Chondrocyte (in vitro differentiated cells): ENCODE measurements around the gene CACNA1B. TPM values are rescaled to one million over a fixed set of nuclear protein-coding genes. Genes with fewer than 3 reads are reported as not detected.

Experiments
- DNase-seq: peaks from one replicate; pipeline ENCODE4 v3.0.0; 2021; ENCODE audit warnings: mixed read lengths, low spot score
- H3K27ac Mint-ChIP-seq: one replicate; pipeline ENCODE4 v1.8.0; 2021; ENCODE audit warnings: mild to moderate bottlenecking, moderate library complexity, mixed read lengths; ENCODE audit not compliant: unreplicated experiment
- H3K27me3 Mint-ChIP-seq: 2 replicates; pipeline ENCODE4 v1.8.0; 2021; ENCODE audit warnings: low read depth, mixed read lengths
- H3K36me3 Mint-ChIP-seq: 2 replicates; pipeline ENCODE4 v1.8.0; 2021; ENCODE audit warnings: low read depth, mixed read lengths
- H3K4me1 Mint-ChIP-seq: 2 replicates; pipeline ENCODE4 v1.8.0; 2021; ENCODE audit warnings: low read depth, mild to moderate bottlenecking, mixed read lengths
- H3K4me3 Mint-ChIP-seq: one replicate; pipeline ENCODE4 v1.8.0; 2021; ENCODE audit warnings: mild to moderate bottlenecking, moderate library complexity, mixed read lengths; ENCODE audit not compliant: unreplicated experiment
- H3K9me3 Mint-ChIP-seq: 2 replicates; pipeline ENCODE4 v1.8.0; 2021; ENCODE audit warnings: low read depth, mixed read lengths
- total RNA-seq: library from RNA; stranded (reverse); gene quantifications from 3 replicates; pipeline ENCODE4 v1.2.1, GENCODE V29; 2021
- TF ChIP-seq, protein P1 (sequence below): fragments of 200-600 bp; sonication (generic); IDR thresholded peaks from 2 replicates; pipeline ENCODE4 v1.5.0; 2021; ENCODE audit warnings: antibody characterized with exemption, mild to moderate bottlenecking, moderate library complexity

Gene CACNA1B
- total RNA-seq, 1 donor from 2014 or later: 3.7 TPM

DNA sequence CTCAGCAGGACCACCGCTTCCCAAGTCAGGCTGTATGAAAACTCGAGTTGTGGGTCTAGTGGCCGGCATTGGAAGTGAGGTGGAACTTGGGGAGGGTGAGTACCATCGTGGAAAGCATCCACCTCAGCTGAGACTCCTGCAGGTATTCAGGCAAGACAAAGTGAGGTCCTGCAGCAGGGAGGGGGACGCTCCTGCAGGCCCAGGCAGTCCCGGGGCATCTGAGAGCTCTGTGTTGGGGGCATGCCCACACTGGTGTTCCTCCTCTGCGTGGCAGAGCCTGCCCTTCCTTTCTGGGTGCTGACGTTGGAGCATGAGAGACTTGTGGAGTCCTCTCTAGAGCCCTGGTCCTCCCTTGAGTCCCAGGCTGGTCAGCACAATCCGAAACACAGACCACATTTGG lies 187.7 kb downstream of the CACNA1B start:
- TF ChIP-seq, protein P1, sequence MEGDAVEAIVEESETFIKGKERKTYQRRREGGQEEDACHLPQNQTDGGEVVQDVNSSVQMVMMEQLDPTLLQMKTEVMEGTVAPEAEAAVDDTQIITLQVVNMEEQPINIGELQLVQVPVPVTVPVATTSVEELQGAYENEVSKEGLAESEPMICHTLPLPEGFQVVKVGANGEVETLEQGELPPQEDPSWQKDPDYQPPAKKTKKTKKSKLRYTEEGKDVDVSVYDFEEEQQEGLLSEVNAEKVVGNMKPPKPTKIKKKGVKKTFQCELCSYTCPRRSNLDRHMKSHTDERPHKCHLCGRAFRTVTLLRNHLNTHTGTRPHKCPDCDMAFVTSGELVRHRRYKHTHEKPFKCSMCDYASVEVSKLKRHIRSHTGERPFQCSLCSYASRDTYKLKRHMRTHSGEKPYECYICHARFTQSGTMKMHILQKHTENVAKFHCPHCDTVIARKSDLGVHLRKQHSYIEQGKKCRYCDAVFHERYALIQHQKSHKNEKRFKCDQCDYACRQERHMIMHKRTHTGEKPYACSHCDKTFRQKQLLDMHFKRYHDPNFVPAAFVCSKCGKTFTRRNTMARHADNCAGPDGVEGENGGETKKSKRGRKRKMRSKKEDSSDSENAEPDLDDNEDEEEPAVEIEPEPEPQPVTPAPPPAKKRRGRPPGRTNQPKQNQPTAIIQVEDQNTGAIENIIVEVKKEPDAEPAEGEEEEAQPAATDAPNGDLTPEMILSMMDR: no peak
- Mint-ChIP-seq H3K9me3 (no peaks in the 10 kb centered on the region), H3K27me3 (peaks cover 1% of the 10 kb centered on the region), H3K4me3 (no peak overlapping the region), H3K4me1 (no peaks in the 10 kb centered on the region), H3K27ac (no peak overlapping the region), H3K36me3 (peaks cover 2% of the 10 kb centered on the region)
- no peak for DNase-seq

DNA sequence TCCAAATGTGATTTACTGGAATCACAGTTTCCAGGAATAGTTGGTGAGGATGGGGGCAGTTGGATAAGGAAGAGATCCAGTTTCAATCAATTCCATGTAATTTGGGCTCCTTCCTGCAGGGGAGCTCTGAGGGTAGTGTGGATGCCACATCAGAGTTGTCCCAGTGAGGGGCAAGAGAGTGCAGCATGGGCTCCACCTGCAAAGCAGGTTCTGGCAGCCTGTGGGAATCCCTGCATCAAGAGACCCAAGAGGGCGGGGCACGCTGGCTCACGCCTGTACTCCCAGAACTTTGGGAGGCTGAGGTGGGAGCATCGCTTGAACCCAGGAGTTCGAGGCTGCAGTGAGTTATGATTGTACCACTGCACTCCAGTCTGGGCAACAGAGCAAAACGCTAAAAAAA lies 188.5 kb downstream of the CACNA1B start:
- DNase-seq: peak; percentile 55
- H3K36me3 Mint-ChIP-seq: no peaks in the 10 kb centered on the region
- TF ChIP-seq, protein P1: no peak

DNA sequence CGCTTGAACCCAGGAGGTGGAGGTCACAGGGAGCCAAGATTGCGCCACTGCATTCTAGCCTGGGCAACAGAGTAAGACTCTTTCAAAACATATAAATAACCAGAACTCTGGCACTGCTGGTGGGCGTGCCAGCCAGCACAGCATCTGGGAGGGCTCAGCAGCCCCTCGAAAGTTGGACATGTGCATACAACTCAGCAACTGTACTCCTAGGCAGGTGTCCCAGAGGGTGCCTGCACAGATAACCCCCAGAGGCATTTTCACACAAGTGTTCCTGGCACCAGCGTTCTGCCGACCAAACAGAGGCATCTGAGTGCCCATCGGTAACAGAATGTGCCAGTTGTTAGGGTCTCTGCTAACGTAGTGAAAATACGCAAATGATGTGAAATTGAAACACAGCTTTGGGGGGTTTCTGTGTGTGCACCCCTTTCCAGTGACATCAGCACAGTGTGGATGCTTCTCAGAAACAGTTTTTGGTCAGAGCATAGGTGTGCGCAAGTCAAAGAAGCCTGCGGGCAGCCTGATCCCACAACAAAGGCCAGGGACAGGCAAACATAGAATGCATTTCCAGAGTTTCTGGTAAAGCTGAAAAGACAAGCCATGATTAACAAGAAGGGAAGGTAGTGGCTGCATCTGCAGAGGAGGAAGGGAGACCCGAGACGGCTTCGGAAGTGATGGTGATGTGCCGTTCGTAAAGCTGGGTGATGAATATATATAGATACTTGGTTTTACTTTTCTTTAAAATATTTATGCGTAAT lies 190.2 kb downstream of the CACNA1B start:
- Mint-ChIP-seq H3K9me3 (no peaks in the 10 kb centered on the region), H3K27ac (no peak overlapping the region), H3K4me1 (no peaks in the 10 kb centered on the region), H3K27me3 (peaks cover 1% of the 10 kb centered on the region), H3K36me3 (no peaks in the 10 kb centered on the region), H3K4me3 (no peak overlapping the region)
- TF ChIP-seq, protein P1: no peak
- DNase-seq: no peak

More for the DNA sequence above, 188.5 kb downstream of the CACNA1B start:
- Mint-ChIP-seq H3K9me3 (no peaks in the 10 kb centered on the region), H3K27ac (no peak overlapping the region), H3K4me3 (no peak overlapping the region), H3K27me3 (peaks cover 1% of the 10 kb centered on the region), H3K4me1 (no peaks in the 10 kb centered on the region)

DNA sequence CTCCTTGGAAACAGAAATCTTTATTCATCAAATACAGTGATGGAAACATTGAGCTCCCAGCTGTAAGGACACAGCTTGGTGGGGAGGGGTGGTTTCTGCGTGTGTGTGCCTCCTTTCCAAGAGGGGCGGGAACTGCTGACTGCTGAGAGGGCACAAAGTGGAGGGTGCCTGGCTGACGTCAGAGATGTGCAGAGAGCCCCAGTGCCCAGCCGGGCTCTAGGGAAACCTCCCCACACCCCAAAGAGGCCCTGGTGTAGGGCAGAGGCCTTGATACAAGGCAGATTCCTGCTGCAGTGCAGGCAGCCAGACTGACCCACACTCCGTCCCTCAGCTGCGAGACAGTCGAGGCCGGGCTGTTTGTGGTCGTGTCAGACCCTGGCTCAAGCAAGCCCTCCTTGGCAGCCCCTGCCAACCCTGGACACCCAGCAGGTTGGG lies 191.0 kb downstream of the CACNA1B start:
- Mint-ChIP-seq H3K27me3 (peaks cover 1% of the 10 kb centered on the region), H3K4me1 (no peaks in the 10 kb centered on the region), H3K27ac (no peak overlapping the region), H3K4me3 (no peak overlapping the region), H3K36me3 (no peaks in the 10 kb centered on the region), H3K9me3 (no peaks in the 10 kb centered on the region)
- TF ChIP-seq, protein P1: no peak
- DNase-seq: no peak

DNA sequence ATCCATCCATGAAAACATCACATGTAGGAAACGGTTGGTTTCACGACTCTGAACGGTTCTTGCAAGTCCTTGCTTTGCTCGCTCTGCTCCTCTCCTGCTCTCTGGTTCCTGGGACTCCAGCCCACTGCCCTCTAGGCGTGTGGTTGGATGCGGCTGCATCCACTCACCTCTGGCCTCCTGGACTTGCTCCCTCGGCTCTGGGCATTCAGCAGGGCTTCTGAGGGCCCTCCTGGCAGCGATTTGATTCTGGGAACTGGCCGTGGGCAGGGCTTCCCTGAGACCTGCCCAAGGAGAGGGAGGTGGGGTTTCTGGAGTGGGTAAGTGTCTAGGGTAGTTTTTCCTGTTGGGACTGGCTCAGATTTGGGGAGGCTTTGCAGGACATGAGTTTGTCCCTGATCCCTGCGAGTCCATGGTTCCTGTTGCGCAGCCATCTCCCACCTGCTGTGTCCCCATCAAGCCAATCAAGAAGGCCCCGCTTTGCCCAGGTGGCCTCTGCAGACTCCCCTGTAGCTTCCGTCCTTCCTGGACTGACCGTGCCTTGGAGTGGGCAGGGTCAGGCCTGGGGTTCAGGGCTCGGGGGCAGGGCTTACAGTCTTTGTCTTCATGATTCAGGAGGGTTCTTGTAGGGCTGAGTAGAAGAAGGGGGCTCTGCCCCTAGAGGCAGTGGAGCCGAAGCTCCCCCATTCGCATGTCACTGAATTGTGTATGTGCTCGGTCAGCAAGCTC lies 192.3 kb downstream of the CACNA1B start:
- H3K4me1 Mint-ChIP-seq: no peaks in the 10 kb centered on the region
- H3K4me3 Mint-ChIP-seq: no peak overlapping the region
- no peaks in the 10 kb centered on the region for H3K36me3 Mint-ChIP-seq

More for the DNA sequence above, 192.3 kb downstream of the CACNA1B start:
- H3K27me3 Mint-ChIP-seq: peaks cover 1% of the 10 kb centered on the region
- TF ChIP-seq, protein P1: no peak
- no peak overlapping the region for H3K27ac Mint-ChIP-seq
- DNase-seq: no peak
- H3K9me3 Mint-ChIP-seq: no peaks in the 10 kb centered on the region
